AG08395 (cell line): Measurements from ENCODE around the gene SHISA7.
A peak's percentile ranks its signal among the peaks of the same experiment; 100 is the strongest.
"Not testable (repeated sequence)": the region's sequence is repeated elsewhere in the genome, so short reads cannot be mapped to it uniquely, and the experiment has no call there.

Source experiments
- DNase-seq: peaks from one replicate; pipeline ENCODE4 v3.0.0; 2012; ENCODE audit warnings: mixed read lengths, low spot score

The SHISA7 gene

DNA sequence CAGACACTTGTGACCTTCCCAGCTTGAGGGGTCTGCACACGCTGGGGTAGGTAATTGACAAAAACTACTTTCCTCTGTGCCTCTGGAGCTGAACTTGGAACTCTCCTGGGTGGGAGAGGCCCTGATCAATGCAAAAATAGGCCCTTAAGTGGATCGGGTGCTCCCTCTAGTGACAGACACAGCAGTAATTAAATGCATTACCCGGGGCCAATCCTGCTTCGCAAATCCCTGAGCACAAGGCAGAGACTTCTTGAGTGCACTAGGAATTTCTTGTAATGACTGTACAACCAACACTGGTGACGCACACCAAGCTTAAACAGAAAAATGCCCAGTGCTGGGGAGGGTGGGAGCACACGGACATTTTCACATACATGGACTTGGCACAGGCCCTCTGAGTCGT lies 24.9 kb downstream of the SHISA7 start:
- DNase-seq: peak; percentile 90

DNA sequence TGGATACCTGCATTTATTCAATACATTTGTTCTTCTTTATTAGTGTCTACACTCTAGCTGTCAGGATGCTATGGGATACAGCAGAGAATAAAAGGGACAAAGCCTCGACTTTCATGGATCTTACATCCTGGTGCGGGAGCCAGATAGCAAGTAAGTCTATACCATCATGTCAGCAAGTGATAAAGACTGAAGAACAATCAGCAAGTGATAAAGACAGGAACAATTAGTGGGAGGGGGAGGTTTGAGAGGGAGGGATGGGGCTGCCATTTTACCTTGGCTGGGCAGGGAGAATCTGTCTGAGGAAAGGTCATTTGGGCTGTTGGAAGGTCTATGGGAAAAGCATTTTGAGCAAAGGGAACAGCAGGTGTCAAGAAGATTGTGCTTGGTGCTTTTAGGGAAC lies 32.9 kb downstream of the SHISA7 start:
- DNase-seq: no peak

DNA sequence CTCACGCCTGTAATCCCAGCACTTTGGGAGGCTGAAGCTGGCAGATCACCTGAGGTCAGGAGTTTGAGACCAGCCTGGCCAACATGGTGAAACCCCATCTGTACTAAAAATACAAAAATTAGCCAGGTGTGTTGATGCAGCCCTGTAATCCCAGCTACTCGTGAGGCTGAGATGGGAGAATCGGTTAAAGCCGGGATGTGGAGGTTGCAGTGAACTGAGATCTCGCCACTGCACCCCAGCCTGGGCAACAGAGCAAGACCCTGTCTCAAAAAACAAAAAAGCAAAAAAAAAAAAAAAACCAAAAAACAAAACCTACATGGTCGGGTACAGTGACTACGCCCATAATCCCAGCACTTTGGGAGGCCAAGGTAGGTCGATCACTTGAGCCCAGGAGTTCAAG lies 33.9 kb downstream of the SHISA7 start:
- DNase-seq: not testable (repeated sequence)

DNA sequence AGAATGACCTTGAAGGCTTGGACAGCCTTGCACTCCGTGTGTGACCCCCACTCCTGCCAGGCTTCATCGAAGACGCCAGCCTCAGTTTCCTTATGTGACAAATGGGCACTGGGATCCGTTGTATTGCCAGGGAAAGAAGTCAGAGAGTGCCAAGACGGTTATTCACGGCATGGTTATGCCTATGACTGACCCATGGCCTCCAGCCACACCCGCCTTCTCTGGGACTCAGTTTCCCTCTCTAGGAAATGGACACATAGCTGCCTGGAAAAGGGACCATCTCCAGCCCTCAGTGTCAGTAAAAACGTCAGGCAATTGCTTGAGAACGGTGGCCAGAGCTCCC lies 34.6 kb downstream of the SHISA7 start:
- DNase-seq: no peak

DNA sequence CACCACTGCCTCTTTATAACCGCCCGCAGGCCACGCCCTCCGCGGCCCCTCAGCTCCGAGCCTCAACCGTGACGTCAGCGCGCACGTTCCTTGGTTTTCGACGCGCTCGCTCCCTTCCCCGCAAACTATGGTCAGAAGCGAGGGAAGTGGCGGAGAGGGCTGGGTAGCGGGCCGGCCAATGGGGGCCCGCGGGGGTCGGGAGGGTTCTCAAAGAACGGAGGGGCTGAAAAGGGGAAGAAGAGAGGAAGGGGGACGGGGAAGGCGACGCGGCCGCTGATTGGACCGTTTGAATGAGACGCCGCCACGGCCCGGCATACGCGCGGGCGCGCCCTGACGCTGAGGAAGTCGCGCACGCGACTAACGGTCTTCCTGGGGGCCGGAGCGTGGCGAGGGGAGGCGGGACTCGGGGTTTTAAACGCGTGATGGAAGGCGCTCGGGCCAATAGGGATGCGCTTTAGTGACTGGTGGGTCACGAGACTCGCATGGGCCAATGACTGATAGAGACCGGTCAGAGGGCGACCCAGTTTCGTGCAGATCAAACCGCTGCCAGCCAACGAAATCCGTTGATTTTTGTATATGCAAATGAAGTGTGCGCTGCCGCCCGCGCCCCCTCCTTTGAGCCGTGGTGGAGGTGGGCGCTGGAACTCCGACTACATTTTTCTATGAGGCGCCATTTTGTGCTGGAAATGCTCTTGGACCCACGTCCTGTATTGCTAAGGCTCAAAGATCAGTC lies 35.1 kb downstream of the SHISA7 start:
- DNase-seq: peak; percentile 100

DNA sequence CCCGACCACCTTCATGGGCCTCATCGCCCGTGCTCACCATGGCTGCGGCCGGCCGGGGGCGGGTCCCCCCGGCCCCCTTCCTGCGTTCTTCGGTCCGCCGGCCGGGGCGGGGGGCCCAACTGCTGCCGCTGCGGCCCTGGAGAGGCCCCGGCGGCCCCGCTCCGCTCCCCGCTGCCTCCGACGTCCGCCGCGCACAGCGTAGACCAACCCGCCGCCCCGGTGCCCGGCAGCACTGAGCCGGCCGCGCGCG lies 35.6 kb downstream of the SHISA7 start, which contains the start of gene UBE2S:
TSS of gene UBE2S (minus strand) at position 239 of the 250 bp plus-strand sequence. CDS start at position 40, 199 bp downstream.
- not testable (repeated sequence) for DNase-seq

DNA sequence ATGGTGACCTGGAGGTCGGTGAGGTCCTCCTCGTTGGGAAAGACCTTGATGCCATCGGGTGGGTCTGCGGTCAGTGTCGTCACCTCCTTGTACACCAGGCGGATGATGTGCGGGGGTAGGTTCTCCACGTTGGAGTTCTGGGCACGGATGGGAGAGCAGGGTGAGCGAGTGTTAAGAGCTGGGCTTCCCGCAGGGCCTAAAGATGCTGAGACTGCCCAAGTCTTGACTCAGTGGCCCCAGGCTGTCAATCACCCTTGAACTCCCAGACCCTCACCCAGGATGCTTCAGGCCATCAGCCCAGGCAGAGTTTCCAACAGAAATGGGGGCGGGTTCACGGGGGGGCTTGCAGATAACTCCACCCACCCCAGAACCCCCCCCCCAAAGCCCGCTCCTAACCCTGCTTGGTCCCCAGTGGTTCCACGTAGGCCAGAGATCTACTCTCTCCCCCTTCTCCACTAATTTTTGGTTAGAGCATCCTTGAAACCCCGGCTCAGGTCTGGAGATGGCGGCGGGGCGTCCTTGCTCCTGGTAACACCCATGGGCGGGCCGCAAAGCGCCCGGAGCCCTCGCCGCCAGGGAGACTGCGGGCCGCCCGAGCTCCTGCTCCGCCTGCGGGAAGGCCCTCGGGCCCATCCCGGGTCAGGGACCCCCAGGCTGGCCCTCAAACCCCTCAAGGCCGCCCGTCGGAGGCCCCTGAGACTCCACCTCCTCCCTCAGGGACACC lies 36.1 kb downstream of the SHISA7 start:
- peak; percentile 56 for DNase-seq

DNA sequence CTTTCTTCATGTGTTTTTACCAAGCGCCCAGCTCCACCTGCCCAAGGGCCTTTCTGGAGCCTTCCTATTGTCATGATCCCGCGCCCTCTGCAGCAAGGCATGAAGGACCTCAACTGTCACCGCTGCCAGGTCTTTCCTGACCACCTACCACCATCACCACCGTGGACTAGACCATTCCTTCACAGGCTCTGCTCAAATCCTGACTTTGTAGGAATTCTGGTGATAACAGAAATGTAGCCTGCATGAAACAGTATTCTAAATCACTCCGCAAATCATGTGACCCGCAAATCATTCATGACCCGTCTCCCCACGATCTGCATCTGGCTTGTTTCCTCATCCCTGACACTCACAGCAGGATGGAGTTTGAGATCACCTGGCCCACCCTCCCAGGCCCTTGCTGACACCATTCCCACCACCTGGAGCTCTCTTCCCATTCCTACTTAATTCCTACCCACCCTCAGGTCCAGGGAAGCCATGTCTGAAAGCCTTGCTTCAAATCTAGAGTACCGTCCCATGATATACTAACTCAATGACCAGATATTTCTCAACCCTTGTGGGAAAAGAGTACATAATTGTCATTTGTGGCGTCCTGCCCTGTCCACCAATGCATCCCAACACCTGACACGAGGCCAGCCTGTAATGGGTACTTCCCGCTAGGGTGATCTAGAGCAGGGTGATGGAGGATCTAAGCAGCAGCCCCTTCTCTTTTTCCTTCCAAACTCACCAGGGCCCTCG lies 36.8 kb downstream of the SHISA7 start:
- DNase-seq: no peak

DNA sequence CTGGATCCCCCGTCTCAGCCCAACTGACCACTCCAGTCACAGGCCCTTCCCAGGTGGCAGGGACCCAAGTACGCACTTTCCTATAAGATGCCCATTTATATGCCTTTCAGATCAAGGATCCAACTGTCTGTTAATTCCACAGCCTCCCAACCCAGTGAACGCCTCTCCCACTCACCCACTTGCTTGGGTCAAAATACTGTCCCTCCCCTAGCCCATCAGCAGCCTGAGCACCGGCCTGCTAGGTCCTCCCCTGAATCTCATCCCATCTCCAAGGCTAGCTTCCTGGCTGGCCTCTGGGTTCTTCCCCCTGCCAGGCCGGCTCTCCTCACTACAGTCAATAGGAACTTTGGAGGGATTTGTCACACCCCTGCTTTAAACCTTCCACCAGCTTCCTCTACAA lies 37.5 kb downstream of the SHISA7 start:
- DNase-seq: no peak

DNA sequence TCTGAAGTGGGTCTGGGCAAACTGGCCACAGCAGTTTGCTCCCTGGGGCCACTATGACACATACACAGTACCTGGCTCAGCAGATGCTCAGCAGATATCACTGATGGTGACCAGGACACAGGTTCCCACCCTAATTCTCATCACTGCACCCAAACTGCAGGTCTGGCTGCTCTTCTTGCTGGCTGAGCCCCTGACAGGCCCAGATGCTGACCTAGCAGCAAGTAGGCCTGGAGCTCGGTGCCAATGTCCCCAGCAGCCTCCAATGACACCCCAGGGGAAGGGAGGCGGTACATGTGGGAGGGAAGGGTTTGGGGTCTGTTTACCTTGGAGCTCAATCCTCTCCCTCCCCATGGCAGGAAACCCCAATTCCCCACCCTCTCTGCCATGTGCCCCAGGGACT lies 40.6 kb downstream of the SHISA7 start:
- no peak for DNase-seq

DNA sequence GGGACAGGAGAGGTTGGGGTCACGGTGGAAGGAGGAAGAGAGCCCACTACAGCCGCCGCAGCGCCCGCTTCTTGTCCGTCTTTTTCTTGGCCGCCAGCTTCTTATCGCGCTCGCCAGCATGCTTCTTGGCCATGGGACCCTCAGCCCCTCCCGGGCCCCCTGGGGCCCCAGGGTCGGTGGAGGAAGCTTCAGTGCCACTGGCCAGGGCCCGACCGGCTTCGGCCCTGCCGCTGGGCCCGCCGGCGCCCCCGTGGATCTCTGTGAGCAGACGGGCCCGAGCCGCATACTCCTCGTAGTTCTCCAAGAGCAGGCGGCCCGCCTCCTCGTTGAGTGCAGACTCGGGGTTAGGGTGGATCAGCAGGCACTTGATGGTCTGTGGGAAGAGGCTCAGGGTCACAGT lies 41.7 kb downstream of the SHISA7 start:
- DNase-seq: not testable (repeated sequence)

DNA sequence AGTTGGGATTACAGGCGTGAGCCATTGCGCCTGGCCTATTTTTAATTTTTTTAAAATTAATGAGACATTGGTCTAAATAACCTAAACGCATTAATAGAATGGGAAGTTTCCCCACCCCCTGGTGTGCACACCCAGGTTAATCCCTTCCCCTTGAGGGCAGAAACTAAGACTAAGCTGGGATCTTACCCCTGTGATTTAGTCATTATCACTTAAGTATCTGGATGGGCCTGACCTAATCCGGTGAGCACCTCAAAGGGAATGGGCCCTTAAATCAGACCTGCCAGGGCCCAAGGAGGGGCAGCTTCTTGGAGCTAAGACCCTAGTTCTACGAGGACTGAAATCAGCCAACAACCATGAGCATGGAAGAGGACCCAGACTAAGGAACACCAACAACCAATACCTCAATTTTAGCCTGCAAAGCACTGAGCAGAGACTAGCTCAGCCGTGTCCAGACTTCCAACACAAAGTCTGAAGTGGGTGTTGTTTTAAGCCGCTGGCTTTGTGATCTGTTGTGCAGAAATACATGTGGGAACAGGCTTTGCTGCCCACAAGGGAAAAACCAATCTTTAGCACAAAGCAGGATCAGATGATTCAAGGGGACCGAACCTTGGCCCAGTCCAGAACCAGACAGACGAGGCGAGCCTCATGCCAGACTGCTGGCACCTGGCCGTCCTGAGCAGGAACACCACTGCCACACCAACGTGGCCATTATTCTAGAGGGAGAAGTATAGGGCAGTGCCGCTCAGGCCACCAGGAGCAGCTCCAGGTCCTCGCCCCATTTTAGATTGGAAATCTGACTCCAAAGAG lies 42.6 kb downstream of the SHISA7 start:
- DNase-seq: no peak

DNA sequence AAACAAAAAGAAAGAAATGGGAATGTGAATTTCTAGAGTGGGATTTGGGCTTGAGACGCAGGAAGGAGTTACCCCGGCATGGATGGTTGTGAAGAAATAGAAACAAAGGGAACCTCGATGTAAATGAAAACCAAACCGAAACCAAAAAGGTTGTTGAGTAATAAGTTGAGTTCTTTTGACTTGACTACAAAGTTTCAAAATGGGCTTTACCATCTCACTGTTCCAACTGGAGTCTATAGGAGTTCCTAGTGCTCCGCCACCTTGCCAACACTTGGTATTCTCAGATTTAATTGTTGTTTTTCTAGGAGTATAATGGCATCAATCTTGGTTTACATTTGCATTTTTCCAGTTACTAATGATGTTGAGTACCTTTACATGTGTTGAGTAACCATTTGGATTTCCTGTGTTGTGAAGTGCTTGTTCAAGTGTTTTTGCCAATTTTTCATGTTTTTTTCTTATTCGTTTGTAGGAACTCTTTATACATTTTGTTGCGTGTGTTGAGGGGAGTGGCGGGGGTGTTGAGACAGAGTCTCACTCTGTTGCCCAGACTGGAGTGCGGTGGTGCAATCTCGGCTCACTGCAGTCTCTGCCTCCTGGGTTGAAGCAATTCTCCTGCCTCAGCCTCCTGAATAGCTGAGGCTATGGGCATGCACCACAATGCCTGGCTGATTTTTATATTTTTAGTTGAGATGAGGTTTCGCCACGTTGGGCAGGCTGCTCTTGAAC lies 44.7 kb downstream of the SHISA7 start:
- DNase-seq: no peak

DNA sequence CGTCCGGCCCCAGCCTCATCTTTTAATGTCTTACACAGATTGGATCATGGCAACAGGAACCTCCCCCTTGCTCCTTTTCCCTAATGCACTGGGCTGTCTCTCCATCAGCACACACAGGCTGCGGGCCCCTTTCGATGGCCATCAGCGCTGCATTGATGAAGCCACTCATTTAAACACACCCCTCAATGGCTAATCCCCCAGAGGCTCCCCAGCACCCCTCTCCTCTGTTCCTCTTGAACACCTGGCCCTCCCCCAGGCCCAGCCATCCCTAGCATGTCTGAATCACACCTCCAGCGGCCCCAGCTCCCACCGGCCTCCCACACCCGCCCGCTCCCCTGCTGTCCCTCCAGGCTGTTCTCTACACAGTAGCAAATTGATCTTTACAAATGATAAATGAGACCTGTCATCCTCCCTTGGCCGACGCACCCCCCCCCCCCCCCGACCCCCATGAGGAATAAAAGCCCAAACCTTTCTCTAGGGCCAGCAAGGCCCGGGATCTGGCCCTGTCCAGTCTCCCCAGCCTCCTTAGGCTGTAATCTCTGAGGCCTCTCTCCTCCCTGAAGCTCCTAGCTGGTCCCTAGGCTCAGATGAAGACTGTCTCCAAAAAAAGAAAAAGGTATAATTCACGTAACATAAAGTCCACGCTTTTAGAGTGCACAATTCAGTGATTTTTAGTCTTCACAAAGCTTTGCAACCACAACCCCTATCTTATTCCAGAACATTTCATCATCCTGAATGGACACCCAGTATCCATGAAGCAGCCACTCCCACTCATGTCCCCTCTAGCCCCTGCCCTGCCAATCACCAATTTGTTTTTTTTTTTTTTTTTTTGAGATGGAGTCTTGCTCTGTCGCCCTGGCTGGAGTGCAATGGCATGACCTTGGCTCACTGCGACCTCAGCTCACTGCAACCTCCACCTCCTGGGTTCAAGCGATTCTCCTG lies 50.0 kb downstream of the SHISA7 start:
- no peak for DNase-seq

DNA sequence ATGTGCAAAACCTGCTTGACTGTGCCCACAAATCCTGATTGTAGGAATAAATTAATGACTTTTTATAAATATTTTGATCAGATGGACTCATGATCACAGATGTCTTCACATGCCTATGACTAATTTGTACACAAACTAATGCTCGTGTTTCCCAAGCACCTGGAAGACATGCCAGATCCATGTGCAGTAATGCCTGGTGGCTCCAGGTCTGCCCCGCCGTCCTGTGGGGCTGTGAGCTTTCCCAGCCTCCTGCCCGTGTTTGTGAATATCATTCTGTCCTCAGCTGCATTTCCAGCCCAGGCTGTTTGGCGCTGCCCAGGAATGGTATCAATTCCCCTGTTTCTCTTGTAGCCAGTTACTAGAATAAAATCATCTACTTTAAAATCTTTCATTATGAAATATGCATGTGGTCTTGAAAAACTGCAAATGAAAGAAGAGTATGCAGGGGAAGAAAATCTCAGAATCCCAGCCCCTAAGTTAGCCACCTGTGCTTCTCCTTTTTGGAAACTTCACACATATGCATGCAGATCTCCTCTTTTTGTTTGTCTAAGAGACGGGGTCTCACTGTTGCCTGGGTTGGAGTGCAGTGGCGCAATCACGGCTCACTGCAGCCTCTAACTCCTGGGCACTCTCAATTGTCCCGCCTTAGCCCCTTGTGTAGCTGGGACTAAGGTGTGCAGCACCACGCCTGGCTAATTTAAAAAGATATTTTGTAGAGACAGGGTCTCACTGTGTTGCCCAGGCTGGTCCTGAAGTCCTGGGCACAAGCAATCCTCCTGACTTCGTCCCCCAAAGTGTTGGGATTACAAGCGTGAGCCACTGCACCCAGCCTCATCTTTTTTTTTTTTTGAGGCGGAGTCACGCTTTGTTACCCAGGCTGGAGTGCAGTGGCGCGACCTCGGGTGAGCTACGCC lies 51.1 kb downstream of the SHISA7 start:
- DNase-seq: peak; percentile 28

DNA sequence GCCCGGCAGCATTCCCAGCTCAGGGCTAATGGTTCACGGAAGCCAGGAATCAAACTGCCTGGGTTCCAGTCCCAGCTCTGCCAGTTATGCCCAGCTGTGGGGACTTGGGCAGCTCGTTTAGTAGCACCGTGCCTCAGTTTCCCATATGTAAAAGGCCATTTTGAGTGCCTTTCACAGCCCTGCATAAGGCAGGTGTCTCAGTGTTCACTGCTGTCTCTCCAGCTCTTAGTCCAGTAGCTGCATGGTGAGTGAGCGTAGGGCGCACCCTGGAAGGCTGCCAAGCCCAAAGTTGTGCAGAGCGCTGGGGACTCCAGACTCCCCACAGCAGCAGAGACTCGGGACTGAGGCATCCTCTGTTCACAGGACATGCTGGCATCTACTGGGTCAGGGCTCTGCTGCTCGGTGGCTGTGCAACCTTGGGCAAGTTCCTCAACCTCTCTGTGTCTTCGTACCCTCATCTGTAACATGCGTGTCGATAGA lies 51.9 kb downstream of the SHISA7 start:
- no peak for DNase-seq

DNA sequence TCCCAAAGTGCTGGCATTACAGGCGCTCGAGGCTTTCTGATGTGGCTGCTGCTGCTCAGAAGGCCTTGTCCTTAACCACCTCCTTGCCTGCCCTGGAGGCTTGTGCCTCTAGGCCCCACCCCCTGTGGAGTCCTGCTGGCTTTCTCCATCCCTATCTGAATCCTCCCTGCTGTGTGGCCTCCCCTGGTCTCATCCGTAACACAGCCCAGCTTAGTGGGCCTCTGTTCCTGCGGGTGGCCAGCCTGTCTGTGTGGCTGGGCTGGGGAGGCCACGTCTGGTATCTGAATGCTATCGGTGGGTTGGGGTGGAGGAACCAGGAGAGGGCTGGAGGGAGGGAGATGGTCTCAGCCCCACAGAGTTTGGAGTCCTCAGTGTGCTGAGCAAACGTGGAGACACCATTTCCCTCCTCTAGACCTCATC lies 52.6 kb downstream of the SHISA7 start:
- no peak for DNase-seq

DNA sequence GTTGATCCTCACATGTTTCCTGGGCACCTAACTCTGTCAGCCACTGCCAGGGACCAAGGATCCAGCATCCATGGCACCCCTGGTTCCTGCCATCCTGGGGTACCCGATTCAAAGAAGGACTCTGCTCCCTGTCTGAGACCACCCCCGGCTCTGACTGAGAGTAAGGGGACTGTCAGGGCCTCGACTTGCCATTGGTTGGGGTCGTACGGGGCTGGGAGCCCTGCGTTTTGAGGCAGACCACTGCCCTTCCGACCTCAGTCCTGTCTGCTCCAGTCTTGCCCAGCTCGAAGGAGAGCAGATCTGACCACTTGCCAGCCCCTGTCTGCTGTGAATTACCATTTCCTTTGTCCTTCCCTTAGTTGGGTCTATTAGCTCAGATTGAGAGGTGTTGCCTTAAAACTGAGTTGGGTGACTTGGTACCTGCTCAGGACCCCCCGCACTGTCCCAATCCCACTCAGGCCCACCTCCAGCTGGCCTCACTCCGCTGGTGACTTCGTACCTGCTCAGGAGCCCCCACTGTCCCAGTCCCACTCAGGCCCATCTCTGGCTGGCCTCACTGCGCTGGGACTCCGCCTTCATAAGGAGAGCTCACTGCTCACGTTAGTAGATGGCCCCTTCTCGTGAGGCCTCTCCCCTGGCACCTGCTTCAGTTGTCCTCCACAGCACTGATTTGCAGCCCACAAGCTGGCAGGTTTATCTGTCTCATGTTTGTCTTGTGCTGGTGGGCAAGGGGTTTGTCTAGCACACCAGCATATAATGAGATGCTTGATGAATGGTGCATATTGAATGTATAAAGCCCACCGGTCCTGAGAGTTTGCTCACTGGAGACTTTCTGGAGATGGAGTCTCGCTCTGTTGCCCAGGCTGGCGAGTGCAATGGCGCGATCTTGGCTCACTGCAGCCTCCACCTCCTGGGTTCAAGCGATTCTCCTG lies 53.4 kb downstream of the SHISA7 start:
- DNase-seq: no peak
